NCI-H1105 (cell line): ENCODE results near the gene ERGIC1.
"Not testable (repeated sequence)": the region's sequence is repeated elsewhere in the genome, so short reads cannot be mapped to it uniquely, and the experiment has no call there.

Experiments used
- DNase-seq: peaks from one replicate; lab custom pipeline; 2025; lab: John Stamatoyannopoulos, UW

The ERGIC1 gene

DNA sequence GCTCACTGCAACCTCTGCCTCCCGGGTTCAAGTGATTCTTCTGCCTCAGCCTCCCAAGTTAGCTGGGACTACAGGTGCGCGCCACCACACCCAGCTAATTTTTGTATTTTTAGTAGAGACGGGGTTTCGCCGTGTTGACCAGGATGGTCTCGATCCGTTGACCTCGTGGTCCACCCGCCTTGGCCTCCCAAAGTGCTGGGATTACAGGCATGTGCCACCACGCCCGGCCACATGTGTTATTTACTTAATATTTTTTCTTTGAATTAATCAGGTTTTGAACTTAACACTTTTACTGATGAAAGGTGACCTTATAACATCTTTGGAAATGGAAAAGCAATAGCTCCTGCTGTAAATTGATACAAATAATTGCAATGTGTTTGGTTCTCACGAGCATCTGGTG lies 13.5 kb downstream of the ERGIC1 start:
- not testable (repeated sequence) for DNase-seq

DNA sequence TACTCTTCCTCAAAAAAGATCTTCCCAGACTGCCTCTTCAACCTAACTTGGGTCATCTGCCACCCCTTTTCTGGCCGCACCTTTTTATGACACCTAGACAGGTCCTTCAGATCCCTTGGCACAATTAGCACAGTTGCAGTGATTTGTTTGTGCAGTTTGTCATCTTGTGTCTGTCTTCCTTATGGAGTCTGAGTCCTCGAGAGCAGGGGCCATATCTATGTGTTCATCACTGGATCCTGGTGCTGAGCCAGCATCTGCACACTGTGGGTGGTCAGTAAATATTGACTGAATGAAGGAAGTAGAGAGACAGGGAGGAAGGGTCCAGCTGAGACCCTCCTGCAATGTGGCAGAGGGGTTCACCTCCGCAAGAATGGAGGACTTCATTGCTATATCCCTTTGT lies 14.4 kb downstream of the ERGIC1 start:
- no peak for DNase-seq

DNA sequence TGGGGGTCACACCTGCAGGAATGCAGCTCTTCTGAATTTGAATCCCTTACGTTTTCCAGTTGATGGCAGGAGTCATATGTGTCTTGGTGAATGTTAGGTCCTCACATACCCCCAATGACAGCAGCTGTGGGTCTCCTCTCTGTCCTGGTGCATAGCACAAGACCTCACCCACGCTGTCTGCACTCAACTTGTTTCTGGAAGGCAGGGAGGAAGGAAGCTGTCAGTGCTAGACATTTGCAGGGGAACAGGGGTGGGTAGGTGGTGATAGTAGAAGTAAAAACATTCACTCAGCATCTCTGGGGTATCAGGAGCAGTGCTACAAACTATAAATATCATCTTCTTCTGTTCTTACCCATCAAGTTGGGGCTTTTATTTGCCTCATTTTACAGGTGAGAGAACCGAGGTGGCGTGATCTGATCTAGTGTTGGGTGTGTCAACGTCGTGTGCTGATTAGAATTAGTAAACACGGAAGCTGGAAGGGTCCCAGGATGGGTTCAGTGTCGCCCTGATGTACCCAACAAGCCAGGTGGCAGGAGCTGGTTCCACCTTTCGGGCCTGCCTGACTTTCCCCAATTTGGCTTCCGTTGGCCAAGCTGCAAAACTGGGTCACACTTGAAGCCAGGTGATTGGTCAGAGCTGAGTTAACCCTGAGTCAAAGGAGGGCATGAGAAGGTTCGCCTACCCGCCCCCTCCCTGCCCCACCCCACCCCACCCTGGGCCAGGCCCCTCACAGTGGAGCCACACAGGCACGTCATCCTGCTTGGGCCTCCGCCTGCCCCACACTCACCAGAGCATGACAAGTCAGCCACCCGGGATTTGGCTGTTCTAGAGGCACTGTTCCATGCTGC lies 15.8 kb downstream of the ERGIC1 start:
- DNase-seq: no peak

DNA sequence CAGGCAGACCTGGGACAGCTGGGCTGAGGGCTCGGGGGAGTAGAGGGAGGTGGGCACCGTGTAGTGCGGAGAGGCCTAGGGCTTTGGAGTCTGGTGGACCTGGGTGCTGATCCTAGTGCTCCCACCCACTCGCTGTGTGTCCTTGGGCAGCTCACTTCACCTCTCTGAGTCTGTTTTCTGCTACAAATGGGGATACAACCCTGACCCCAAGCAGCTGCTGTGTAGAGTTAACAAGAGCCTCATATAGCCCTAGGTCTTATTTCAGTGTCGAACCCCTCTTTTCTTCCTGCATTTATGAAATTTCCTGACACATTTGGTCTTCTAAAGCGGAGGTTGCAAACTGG lies 16.4 kb downstream of the ERGIC1 start:
- no peak for DNase-seq

DNA sequence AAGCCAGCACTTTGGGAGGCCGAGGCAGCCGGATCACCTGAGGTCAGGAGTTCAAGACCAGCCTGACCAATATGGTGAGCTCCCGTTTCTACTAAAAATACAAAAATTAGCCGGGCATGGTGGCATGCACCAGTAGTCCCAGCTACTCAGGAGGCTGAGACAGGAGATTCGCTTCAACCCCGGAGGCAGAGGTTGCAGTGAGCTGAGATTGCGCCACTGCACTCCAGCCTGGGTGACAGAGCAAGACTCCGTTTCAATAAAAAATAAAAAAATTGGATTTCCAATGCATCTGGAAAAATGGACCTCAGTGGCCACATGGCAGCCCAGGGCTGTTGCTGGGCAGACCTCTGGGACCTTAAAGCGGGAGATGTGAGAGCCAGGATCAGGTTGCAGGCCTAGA lies 17.2 kb downstream of the ERGIC1 start:
- DNase-seq: not testable (repeated sequence)

DNA sequence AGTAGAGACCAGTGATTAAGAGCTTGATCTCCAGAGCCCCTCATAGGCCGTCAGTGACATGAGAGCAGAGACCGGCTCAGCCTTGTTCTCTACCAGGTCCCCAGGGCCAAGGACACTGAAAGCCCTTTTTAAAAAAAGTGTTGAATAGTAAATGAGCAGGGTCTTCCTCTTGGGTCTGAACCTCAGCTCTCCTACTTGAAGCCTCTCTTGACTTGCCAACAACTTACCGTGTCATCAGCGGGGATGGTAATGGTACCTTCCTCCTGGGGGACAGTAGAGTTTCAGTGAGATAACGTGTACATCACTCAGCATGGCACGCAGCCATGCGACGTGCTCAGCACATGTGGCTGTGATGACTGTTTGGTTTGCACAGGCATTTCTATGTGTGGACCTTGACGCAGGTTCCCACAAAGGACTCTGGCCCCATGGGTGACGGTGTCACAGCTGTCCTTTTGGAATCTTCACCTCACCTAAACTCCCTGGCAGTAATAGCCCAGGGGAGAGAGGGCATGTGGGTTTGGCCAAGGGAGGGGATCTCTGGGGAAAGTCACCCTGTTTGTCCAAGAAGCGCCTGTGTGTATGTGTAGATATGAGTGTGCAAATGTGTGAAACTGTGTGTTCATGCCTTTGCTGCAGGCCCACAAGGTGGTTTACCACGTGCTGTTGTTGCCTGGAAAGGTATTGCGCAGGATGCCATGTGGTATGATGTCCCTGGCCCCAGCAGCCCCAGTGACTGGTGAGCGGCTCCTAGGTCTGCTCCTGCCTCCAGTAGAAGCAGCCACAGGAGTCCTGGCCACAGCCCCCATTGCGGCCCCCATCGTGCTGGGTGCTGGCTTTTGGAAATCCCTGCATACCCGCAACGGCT lies 18.7 kb downstream of the ERGIC1 start:
- DNase-seq: no peak

DNA sequence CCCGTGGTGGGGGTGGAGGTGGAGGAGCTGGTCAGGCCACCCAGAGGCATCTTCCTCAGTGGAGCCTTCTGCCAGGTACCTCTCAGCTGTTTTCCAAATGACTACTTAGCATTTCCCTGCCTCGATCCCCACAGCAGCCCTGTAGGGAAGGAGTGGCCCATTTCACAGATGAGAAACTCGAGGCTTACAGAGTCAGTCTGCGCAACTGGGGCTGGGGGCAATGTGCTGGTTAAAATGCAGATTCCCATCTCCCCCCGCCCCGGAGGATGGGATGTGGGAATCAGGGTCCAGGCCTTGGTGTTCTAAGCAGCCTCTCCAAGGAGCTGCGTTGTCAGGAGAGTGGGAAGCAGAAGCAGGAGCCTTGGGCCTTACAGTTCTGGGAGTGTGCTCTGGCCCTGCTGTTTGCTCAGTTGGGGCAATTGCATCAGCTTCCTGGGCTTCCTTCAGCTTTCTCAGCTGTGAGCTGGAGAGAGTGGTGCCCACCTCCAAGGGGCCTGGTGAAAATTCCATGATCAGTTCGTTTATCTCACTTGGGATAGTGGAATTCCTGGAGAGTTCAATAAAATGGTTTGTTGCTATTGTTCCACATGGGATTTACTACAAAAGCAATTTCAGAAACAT lies 19.4 kb downstream of the ERGIC1 start:
- no peak for DNase-seq

DNA sequence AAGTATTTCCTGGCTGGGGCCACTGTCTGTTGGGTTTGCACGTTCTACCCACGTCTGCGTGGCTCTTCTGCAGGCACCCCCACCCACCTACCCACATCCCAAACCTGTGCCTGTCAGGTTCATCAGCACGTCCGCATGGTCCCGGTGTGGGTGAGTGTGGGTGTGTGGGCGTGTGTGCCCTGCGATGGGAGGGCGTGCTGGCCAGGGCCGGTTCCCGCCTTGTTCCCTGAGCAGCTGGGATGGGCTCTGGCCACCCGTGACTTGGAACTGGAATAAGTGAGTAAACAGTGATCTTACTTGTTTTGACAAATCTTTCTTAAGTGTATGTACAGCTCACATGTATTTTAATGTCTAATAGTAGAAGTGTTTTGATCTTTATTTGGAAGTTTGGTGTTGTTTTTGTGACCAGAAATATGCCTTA lies 20.4 kb downstream of the ERGIC1 start:
- DNase-seq: no peak

DNA sequence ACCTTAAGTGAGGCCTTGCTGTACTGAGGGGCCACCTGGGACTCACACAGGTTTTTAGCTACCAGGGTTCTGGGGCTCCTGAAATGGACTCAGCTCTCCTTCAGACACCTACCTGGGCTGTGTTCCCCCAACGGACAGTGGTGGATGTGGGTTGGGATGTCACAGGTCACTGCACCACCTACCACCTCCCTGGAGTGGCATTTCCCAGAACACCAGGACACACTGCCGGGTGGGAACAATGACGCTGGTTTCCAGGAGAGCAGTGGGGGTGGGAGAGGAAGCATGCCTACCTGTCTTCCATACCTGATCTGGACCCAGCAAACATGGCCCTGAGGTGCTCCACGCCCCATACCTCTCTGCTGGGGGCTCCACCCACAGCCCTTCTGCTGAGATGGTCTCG lies 20.9 kb downstream of the ERGIC1 start:
- DNase-seq: no peak

DNA sequence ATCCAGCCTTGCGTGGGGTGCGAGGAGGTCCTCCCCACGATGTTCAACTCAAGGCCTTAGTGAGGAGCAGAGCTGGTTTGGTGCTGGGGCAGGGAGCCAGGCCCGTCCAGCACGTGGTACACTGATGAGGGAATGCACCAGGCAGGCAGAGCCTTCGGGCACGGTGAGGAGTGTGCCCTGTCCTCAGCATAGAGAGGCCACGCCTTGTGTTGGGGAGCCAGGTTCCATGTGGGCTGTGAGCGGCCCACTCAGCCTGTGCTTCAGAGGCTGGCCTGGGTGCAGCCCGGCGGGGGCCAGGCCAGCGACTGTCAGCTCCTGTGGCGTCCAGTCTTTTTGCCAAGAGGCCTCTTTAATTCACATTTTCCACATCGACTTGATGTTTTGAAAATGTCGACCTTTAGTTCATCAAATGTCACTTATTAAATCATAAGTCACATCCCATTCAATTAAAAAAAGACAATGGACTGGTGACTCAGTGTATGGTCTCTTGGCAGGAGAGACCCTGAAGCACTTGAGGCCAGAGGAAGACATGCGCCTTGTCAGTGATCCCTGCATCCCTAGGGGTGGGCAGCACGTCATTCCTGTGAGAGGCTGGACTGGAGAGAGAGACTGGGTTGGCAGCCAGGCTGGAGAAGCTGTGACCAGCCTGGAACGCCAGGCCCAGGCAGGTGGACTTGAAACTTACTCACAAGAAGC lies 21.7 kb downstream of the ERGIC1 start:
- no peak for DNase-seq

DNA sequence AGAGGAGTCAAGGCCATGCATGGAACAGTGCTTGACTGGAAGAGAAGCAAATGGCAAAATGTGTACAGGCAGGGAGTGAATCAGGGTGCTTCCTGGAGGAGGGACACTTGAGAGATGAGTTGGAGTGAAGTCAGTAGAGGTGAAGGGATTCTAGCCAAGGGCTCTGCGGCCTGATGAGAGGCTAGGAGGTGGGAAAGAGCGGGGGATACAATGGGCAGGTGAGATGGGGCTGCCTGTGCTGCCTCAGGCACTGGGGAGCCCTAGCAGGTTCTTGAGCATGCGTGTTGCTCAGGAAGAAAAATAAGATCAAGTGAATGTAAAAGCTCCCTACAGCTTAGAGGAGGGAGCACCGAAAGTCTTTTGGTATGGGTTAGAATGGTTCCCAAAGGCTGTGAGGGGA lies 22.3 kb downstream of the ERGIC1 start:
- DNase-seq: no peak

DNA sequence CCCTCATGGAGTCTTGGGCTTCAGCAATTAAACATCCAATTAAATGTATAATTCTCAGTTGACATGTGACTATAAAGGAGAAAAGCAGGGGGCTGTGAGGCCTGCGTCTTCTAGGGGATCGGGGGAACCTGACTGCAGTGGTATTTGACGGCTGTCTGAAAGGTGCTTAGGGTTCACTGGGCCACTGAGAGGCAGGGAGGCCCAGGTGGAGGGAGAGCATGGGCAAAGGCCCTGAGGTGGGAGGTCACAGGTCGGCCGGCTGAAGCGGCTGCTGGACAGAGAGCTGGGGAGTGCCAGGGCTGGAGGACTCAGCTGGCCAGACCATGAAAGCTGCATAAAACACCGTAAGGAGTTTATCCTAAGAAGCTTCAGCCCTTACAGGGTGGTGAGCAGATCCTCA lies 23.9 kb downstream of the ERGIC1 start:
- no peak for DNase-seq

DNA sequence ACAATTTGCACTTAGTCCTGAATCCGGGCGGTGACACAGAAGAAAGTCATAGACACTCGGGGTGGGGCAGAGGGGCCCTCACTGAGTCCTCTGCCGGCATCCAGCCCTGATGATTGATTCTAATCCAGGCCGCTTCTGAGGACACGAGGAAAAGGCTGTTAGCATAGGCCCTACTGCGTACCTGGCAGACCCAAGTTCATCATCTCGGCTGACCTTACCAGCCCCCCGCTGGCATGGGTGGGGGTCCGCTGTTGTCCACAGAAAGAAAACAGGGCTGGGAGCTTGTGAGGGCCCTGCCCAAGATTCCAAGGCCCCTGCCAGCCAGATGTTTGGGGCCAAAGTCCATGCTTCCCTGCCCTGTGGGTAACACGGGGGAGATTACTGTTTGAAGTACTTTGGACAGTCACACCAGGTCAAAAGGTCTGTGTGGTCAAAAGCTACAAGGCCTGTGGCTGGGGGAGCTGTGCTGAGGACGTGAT lies 24.5 kb downstream of the ERGIC1 start:
- no peak for DNase-seq

DNA sequence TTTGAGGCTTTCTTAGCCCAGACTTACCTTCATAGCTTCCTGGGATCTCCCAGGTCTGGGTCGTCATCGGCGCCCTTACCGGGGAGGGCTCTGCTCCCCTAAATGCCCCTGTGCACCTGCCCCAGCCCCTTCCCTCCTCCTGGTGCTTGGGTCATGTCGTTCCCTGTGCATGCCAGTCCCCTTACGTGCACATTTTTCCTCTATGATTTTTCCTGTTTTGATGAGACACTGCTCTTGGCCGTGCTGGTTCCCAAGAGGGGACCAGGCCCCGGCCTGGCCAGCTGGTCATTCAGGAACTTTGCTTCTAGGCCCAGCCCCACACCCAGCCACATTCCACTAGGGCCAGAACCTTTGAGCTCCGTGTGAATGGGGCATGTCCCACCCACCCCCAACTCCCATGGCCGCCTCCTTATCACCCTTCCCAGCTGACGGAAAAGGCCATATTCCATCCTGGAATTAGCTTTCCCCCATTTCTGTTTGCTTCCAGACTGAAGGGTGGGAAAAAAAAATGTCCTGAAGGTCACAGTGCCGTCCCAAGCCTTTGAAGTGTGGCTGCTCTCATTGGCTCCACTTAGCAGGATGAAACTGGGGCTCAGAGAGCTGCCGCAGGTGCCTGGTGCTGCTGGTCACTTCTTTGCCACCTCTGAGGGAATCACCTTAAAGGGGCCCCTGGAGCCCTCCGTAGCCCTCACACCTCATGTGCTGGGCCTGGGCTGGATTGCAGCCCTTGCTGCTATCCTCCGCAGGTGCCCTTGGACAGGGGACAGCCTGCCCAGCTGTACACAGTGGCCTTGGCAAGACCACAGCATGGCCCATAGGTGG lies 25.1 kb downstream of the ERGIC1 start:
- no peak for DNase-seq

DNA sequence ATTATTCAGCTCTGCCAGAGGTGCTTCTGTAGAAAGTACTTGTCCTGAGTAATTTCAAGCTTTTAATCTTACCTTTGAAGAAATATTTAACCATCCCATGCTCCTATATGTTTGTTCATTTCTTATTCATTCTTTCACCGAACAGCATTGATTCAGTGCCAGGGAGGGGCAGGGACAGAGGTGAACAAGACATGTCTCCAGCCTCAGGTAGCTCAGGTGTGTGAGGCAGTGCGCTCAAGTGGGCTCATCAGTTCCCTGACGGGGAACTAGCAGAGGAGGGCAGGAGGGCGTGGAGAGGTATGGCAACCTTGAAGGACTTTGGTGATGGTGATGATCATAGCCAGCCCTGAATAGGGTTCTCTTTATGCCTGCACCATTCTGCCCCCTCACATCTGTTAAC lies 25.9 kb downstream of the ERGIC1 start:
- DNase-seq: no peak

DNA sequence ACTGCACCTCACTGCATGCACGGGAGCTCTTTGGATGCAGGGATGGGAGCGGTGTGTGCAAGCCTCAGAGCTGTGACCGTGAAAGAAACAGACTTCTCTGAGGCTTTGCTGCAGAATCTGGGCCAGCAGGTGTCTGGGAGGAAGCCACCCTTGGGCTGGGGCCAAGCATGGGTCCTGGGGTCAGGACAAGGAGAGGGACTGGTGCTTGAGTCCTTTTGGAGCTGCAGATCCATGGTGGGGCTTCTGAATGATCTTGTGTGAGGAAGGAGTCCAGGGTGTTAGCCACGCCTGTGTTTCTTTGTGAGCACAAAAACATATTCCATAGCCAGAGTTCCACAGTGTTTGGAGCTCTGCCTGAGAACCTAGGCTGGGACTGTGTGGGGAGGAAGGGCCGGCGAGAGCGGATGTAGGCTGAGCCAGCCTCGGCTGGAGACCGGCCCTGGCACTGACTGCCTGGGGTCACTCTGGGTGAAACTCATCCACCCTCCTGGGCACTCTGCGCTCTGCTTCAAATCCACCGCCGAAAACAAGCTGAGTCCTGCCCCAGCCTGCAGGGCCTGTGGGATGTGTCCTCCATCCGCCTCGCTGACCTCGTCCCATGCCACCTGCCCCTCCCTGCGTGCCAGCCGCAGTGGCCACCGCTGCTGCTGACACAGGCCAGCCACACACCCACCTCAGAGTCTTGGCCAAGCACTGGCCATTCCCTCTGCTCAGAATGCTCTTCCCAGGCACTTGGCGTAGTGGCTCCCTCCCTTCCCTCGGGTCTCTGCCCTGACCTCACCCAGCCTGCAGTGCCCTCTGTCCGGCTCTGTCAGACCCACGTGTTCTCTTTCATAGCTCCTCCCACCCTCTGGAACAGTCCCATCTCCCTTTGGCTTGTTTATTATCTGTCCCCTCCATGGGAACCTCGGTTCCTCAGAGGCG lies 26.7 kb downstream of the ERGIC1 start:
- no peak for DNase-seq

DNA sequence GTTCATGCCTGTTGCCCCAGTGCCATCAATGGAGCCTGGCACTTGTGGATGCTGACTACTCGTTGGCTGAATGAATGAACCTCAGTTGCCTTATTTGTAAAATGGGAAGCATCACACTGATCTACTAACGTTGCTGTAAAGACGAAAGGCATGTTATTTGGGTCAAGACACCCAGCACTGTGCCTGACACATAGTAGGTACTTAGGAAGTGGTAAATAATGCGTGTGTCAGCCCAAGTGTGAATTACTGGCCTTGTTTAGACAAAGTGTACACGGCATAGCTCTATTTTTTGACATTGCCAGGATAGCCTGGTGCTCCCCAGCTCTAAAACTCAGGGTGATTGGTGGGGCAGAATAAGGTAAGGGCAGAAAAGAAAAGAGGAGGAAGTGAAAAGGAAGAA lies 27.4 kb downstream of the ERGIC1 start:
- no peak for DNase-seq

DNA sequence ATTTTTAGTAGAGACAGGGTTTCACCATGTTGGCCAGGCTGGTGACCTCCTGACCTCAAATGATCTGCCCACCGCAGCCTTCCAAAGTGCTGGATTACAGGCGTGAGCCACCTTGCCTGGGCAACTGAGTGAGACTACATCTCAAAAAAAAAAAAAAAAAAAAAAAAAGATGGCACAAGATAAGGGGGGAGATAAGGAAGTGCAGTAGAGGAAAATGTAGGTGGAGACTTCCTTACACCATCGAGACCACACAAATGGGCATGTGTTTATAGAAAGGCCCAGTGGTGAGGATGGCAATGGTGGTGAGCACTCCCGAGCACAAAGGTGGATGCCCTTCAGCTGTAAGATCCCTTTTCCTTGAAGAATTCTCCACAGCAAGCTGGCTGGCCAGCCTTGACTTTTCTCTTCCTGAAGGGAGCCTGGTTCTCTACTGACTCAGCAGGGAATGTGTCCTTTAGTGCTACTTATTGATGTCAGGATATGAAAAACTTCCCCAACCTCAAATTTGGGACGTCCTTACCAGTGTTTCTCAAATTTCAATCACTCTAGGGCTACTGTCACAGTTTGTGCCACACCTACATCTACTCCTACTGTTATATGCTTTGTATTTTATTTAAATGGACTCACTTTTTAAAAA lies 28.2 kb downstream of the ERGIC1 start:
- no peak for DNase-seq

DNA sequence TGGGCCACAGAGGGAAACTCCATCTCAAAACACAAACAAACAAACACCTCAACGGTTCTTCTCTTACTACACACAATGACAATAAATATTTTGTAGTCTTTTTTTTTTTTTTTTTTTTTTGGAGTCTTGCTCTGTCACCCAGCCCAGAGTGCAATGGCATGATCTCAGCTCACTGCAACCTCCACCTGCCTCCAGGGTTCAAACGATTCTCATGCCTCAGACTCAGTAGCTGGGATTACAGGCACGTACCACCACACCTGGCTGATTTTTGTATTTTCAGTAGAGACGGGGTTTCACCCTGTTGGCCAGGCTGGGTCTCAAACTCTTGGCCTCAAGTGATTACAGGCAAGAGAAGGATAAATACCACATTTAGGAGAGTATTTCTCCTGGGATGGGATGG lies 30.1 kb downstream of the ERGIC1 start:
- DNase-seq: not testable (repeated sequence)

DNA sequence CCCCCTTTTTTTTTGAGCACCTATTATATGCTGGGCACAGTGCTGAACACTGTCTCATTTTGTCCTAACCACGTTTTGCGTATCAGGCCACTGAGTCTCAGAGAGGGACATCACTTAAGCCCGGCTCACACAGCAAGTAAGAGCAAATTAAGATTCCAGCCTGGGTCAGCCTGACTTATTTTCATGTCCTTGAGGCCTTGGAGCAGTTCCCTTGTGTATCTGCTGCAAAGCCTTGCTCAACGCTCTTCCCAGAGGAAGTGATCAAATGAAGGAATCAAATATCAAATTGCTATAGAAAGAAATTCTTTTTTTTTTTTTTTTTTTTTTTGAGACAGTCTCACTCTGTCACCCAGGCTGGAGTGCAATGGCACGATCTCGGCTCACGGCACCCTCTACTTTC lies 30.7 kb downstream of the ERGIC1 start:
- no peak for DNase-seq
